GM18507 (cell line): ENCODE data around the gene JMY.

ENCODE experiments used
- DNase-seq: peaks from one replicate; pipeline ENCODE4 v3.0.0; 2011; ENCODE audit warnings: low read depth; ENCODE audit not compliant: insufficient read length; ENCODE audit errors: extremely low spot score
- FAIRE-seq: peaks from 2 replicates; lab custom pipeline; 2011; peaks lifted over from hg19 to GRCh38; lab: Jason Lieb, UNC

The JMY gene

GRCh38 chr5:79285285-79285684 is 49.4 kb downstream of the JMY start:
- no peak for DNase-seq
- no peak for FAIRE-seq

- no peak for DNase-seq
- no peak for FAIRE-seq
Measured at GRCh38 chr5:79285833-79286232, 49.9 kb downstream of the JMY start.

- no peak for DNase-seq
- FAIRE-seq: no peak
Measured at GRCh38 chr5:79287380-79287779, 51.4 kb downstream of the JMY start.

GRCh38 chr5:79287907-79288306 is 52.0 kb downstream of the JMY start:
- DNase-seq (no peak), FAIRE-seq (no peak)

- DNase-seq: no peak
- no peak for FAIRE-seq
Measured at GRCh38 chr5:79295029-79295428, 59.1 kb downstream of the JMY start.

GRCh38 chr5:79297661-79298060 is 61.7 kb downstream of the JMY start:
- FAIRE-seq: no peak

GRCh38 chr5:79301046-79301712 is 65.2 kb downstream of the JMY start:
- DNase-seq: no peak
- FAIRE-seq: no peak

More at GRCh38 chr5:79297661-79298060, 61.7 kb downstream of the JMY start:
- no peak for DNase-seq

GRCh38 chr5:79302454-79302853 is 66.5 kb downstream of the JMY start:
- FAIRE-seq: no peak
- no peak for DNase-seq

GRCh38 chr5:79305706-79306105 is 69.8 kb downstream of the JMY start:
- FAIRE-seq (no peak), DNase-seq (no peak)

- FAIRE-seq: no peak
Measured at GRCh38 chr5:79318935-79319614, 83.1 kb downstream of the JMY start.

GRCh38 chr5:79329453-79329852 is 93.5 kb downstream of the JMY start:
- no peak for FAIRE-seq
- DNase-seq: no peak

More at GRCh38 chr5:79318935-79319614, 83.1 kb downstream of the JMY start:
- no peak for DNase-seq

- FAIRE-seq (no peak), DNase-seq (no peak)
Measured at GRCh38 chr5:79330071-79330470, 94.1 kb downstream of the JMY start.

- FAIRE-seq (no peak), DNase-seq (no peak)
Measured at GRCh38 chr5:79333852-79334557, 98.1 kb downstream of the JMY start.

GRCh38 chr5:79346420-79346824 is 110.5 kb downstream of the JMY start:
- DNase-seq (no peak), FAIRE-seq (no peak)

GRCh38 chr5:79349047-79349446 is 113.1 kb downstream of the JMY start:
- FAIRE-seq: no peak
- DNase-seq: no peak

GRCh38 chr5:79349881-79350280 is 114.0 kb downstream of the JMY start:
- no peak for DNase-seq

GRCh38 chr5:79357398-79357797 is 121.5 kb downstream of the JMY start:
- DNase-seq (no peak), FAIRE-seq (no peak)

More at GRCh38 chr5:79349881-79350280, 114.0 kb downstream of the JMY start:
- no peak for FAIRE-seq
